HG02678 (cell line): ENCODE data around the gene TEPSIN.
"Not testable (repeated sequence)": the region's sequence is repeated elsewhere in the genome, so short reads cannot be mapped to it uniquely, and the experiment has no call there.

ENCODE experiments used
- ATAC-seq: cut with Tn5 transposase; IDR thresholded peaks from one replicate; pipeline ENCODE4 v1.9.1; 2021; ENCODE audit warnings: mild to moderate bottlenecking, moderate library complexity; ENCODE audit not compliant: unreplicated experiment

Gene TEPSIN

DNA sequence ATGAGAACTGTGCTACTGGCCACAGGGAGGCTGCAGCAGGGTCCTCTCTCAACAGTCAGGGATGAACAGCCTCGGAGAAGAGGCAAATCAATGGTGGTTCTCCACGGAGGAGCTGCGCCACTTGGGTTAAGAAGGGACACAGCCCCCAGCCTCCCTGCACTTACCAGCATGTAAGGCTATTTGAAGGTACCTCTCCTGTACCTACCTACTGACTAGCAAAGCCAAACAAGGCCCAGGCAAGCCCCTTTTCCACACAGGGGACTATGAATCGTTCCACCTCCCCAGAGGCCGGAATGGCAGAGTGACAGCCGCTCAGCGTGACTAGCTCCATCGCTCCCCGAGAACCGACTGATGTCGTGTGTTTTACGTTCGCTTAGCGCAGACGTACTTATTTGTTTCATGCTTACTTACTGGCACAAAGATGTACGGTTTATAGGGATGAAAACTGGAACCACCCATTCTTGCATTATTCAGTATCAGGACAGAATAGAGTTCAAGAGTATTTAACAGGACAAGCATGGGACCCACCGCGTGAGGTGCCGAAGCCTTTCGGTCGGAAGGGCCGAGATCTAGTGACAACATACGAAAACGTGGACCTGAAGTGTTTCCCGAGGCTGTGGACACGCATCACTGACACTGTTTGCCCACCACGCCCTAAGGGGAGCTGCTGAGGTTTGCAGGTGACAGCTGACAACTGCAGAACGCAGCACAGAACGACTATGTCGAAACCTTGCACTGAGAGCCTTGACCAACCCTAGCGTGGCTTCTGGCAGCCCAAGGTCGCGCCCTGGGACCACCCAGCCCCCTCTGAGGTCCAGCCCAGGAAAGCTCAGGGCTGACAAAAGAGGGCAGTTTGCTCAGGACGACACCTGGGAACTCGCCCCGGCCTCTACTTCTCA lies 1.0 kb downstream of the TEPSIN start:
- ATAC-seq, result no peak

DNA sequence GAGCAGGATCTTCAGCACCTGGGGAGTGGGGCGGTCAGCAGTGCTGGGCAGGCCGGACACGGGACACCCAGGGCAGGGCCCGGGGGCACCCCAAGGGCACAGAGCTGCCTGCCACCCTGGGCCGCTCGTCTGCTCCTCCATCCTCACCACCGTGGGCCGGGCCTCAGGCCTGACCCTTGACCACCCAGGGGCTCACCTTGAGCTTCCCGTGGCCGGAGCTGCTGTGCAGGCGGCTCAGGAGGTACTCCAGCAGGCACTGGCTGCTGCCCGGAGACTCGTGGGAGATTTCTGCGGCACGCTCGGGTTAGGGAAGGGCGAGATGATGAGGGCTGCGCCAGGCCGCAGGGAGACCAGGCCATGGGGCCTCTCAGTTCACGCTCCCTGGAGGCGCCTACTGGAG lies 2.1 kb downstream of the TEPSIN start:
- ATAC-seq, result no peak

DNA sequence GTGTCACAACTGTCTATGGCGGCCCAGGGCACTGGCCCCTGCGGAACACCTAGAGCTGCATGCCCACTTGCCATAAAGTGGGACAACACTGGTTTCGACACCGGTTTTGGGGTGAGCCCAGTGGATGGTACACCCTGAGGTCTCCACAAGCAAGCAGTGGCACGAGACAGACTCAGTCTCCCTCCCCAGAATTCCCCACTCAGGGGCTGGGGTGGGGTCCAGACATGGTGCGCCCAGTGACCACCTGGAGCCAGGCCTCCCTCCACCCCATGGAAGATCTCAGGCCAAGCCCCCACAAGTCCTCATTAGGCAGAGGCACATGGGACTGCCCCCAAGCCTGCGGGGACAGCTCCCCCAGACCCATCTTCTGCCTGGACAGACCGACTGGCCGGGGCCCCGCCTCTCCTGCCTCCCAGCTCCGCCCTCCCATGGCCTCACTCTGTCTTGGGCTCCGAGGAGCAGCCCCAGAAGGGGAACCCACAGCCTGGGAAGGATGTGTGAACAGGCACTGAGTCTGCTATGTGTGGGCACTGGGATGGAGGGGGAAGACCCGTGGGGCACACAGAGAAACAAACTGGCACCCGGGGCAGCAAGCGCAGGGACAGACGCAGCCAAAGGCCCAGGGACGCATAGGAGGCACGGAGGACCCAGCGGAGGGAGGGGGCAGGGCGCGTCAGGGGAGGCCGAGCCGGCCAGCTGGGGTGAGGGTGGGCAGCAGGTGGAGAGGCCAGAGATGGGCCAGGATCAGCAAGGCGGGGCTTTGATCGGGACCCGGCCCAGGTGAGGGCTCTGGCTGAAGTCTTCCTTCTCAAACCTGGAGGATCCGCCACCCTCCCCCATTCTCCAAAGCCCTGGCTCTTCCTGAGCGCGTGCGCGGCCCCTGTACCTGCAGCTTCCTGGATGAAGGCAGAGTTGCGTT lies 2.8 kb downstream of the TEPSIN start:
- no peak for ATAC-seq

GRCh38 chr17:81234940-81235821 lies 3.7 kb downstream of the TEPSIN start:
- no peak for ATAC-seq

- ATAC-seq, result no peak
Measured at GRCh38 chr17:81234506-81234855, 4.4 kb downstream of the TEPSIN start.

GRCh38 chr17:81233811-81234505 lies 4.9 kb downstream of the TEPSIN start:
- no peak for ATAC-seq

- no peak for ATAC-seq
Measured at GRCh38 chr17:81233316-81233715, 5.5 kb downstream of the TEPSIN start.

DNA sequence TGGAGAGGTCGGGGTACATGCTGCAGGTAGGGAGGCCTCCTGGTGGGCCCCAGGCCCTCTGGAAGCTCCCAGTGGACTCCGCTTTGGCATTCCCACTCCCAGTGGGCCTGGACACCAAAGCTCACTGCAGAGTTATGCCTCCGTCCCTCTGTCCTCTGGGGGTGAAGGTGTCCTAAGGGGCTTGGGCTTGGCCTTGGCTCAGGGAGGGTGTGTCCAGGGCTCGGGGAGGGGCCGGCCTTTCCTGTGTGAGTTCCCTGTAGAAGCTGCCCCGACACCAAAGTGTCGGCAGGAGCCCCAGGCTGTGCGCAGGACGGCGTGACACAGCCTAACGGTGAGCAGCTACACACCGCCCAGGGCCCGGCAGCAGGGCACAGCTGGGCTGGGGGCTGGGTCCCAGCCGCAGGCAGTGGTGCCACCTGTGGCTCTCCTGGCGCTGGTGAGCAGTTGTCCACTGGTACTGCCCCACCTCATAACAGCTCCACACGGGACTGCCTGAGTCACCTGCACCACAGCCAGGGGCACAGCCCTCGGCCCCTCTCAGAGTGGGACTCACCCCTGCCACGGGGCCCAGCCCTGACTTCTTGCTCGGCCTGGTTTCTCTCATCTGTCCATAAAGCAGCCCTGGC lies 6.1 kb downstream of the TEPSIN start:
- ATAC-seq, result no peak

- ATAC-seq, result no peak
Measured at GRCh38 chr17:81231766-81232581, 6.9 kb downstream of the TEPSIN start.

GRCh38 chr17:81231121-81231645 lies 7.7 kb downstream of the TEPSIN start:
- ATAC-seq, result no peak

GRCh38 chr17:81230043-81230820 lies 8.6 kb downstream of the TEPSIN start:
- no peak for ATAC-seq

DNA sequence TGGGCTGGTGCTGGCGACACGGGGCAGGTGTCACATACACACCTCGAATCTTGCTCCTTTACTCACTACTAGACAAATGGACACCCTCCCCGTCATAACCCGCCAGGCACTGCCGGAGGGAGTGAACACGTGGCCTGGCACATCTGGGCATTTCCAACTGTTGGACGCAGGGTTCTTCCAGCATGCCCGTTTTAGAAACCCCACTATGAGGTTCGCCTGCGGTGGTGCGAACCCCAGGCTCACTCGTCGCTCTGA lies 9.3 kb downstream of the TEPSIN start:
- ATAC-seq, result no peak

GRCh38 chr17:81228834-81229665 lies 9.8 kb downstream of the TEPSIN start:
- no peak for ATAC-seq

GRCh38 chr17:81228420-81228819 lies 10.4 kb downstream of the TEPSIN start:
- ATAC-seq, result no peak

DNA sequence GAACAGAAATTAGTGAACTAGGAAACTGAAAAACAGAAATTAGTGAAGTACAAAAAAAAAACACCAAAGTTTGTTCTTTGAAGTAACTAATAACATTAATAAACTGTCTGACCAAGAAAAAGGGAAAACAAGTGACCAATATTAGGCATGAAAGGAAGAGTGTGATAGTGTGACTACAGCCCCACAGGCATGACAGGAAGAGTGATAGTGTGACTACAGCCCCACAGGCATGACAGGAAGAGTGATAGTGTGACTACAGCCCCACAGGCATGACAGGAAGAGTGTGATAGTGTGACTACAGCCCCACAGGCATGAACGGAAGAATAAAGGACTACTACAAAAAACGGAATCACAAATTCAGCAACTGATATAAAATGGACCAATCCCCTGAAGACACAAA lies 11.2 kb downstream of the TEPSIN start:
- ATAC-seq, result not testable (repeated sequence)

GRCh38 chr17:81223762-81224130 lies 15.1 kb downstream of the TEPSIN start:
- no peak for ATAC-seq
